A673 (cell line): ENCODE measurements around the gene LDLRAD3.

Experiments
- EZH2 ChIP-seq: fragments of 200-600 bp; sonication (generic); IDR thresholded peaks from 2 replicates; pipeline ENCODE4 v1.6.1; 2017; ENCODE audit warnings: borderline replicate concordance, low read depth, mild to moderate bottlenecking, mixed read lengths, antibody characterized with exemption, low read length; ENCODE audit not compliant: poor library complexity, severe bottlenecking
- TF ChIP-seq, protein P1 (sequence below): fragments of 300-800, 200-600 bp; sonication (generic); conservative IDR thresholded peaks from 2 replicates; pipeline ENCODE4 v1.5.1; 2017; ENCODE audit warnings: low read depth, mild to moderate bottlenecking, antibody characterized with exemption, low read length, moderate library complexity, mixed read lengths

DNA sequence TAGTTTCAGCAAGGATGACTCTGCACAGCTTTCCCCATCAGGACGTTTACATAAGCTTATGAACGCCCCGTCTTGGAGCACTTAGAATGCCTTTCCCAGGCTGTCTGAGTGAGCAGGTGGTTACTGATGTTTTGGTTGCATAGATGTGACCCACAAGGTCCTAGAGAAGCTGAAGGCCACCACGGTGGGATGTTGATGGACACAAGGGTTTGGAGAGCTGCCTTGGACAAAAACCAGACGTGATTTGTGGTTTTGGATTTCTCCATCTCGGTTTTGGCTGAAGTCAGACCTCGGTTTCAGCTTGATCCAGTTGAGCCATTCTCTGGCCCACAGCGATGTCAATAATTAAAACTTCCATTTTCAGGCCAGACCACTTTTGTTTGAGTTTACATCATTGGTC lies 151.9 kb downstream of the LDLRAD3 start:
- TF ChIP-seq, protein P1, sequence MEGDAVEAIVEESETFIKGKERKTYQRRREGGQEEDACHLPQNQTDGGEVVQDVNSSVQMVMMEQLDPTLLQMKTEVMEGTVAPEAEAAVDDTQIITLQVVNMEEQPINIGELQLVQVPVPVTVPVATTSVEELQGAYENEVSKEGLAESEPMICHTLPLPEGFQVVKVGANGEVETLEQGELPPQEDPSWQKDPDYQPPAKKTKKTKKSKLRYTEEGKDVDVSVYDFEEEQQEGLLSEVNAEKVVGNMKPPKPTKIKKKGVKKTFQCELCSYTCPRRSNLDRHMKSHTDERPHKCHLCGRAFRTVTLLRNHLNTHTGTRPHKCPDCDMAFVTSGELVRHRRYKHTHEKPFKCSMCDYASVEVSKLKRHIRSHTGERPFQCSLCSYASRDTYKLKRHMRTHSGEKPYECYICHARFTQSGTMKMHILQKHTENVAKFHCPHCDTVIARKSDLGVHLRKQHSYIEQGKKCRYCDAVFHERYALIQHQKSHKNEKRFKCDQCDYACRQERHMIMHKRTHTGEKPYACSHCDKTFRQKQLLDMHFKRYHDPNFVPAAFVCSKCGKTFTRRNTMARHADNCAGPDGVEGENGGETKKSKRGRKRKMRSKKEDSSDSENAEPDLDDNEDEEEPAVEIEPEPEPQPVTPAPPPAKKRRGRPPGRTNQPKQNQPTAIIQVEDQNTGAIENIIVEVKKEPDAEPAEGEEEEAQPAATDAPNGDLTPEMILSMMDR: no peak
- TF ChIP-seq EZH2: no peak
